Thyroid gland (tissue), 4 donors: Measurements from ENCODE around the gene KRT34. TPM values are rescaled to one million over a fixed set of nuclear protein-coding genes. Genes with fewer than 3 reads are reported as not detected.

Experiments used
- DNase-seq, 2 donors: peaks; one replicate each; pipeline ENCODE4 v3.0.0-alpha.2; 2019
- H3K27ac ChIP-seq, 3 donors: fragments of 200-600 bp; sonication (generic); 1 replicate in 2 of 3; 2 replicates in 1 of 3; pipeline ENCODE4 v1.5.1; 2016 to 2019; ENCODE audit warnings: mild to moderate bottlenecking in 1 of 3, moderate library complexity in 1 of 3
- H3K27me3 ChIP-seq: fragments of 200-600 bp; sonication (generic); one replicate; pipeline ENCODE4 v1.5.1; 2019
- H3K36me3 ChIP-seq, 2 donors: fragments of 200-600 bp; sonication (generic); one replicate each; pipeline ENCODE4 v1.5.1; 2016 to 2019
- H3K4me1 ChIP-seq, 2 donors: fragments of 200-600 bp; sonication (generic); one replicate each; pipeline ENCODE4 v1.5.1; 2017 to 2019
- H3K4me3 ChIP-seq, 3 donors: fragments of 200-600 bp; sonication (generic); replicated peaks in 1 of 3; 1 replicate in 2 of 3; 2 replicates in 1 of 3; pipeline ENCODE4 v1.5.1; 2016; ENCODE audit warnings: mild to moderate bottlenecking in 1 of 3
- H3K9me3 ChIP-seq: fragments of 200-600 bp; sonication (generic); one replicate; pipeline ENCODE4 v1.5.1; 2017
- POLR2A ChIP-seq, 2 donors: fragments of 450-650 bp; IDR thresholded peaks; one replicate each; pipeline ENCODE4 v1.6.1; 2017; ENCODE audit warnings: antibody characterized with exemption in 2 of 2, mild to moderate bottlenecking in 2 of 2, moderate library complexity in 1 of 2
- WGBS, 2 donors: methylation state at CpG; one replicate each; pipeline ENCODE4 v1.1.5; 2017; 5-methylcytosine and 5-hydroxymethylcytosine counted together
- intact Hi-C: fragments of 100-400 bp; cut with DNase I; formaldehyde crosslinking; loops from one replicate; pipeline ENCODE4 v1.15.1; 2023
- total RNA-seq, 4 donors: library from RNA; depleted of rRNA; stranded (reverse); fragments of >200 nt; gene quantifications; one replicate each; pipeline ENCODE4 v1.2.3, GENCODE V29; 2016
- TF ChIP-seq, protein P1 (sequence below), 6 experiments: fragments of 200-600 bp in 3 of 6; fragments of 450-650 bp in 3 of 6; sonication (generic) in 3 of 6; IDR thresholded peaks; one replicate each; pipeline ENCODE4 v1.5.1; 2016 to 2019; ENCODE audit warnings: antibody characterized with exemption in 6 of 6, mild to moderate bottlenecking in 2 of 6, inconsistent platforms in 1 of 6, moderate library complexity in 1 of 6

The KRT34 gene
- total RNA-seq, 4 donors from 2014 or later = not detected

DNA sequence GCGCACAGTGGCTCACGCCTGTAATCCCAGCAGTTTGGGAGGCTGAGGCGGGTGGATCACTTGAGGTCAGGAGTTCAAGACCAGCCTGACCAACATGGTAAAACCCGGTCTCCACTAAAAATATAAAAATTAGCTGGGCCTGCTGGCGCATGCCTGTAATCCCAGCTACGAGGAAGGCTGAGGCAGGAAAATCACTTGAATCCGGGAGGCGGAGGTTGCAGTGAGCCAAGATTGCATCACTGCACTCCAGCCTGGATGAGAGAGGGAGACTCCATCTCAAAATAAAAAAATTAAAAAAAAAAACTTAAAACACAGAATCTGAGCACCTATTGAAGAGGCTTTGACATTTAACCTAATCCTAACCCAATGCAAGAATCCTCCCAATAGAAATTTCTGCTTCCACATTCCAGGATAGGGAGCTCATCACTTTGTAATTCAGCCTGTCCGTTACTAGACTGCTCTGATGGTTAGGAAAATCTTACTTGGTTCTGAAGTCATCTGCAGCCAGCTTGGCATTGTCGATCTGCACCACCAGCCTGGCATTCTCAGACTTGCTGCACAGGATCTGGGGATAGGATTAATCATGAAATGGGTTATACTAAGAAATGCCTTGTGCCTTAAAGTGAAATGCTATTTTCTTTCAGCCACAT is 14.6 kb downstream of the KRT34 start:
- 88 to 92% methylated on average over 10 of the region's 10 CpGs for WGBS, 2 donors
- Histone ChIP-seq H3K4me3 (no peak overlapping the region), H3K27ac (no peak overlapping the region), H3K4me1 (no peaks in the 10 kb centered on the region), H3K36me3 (no peaks in the 10 kb centered on the region), H3K27me3 (no peaks in the 10 kb centered on the region), H3K9me3 (no peaks in the 10 kb centered on the region)
- TF ChIP-seq, protein P1, sequence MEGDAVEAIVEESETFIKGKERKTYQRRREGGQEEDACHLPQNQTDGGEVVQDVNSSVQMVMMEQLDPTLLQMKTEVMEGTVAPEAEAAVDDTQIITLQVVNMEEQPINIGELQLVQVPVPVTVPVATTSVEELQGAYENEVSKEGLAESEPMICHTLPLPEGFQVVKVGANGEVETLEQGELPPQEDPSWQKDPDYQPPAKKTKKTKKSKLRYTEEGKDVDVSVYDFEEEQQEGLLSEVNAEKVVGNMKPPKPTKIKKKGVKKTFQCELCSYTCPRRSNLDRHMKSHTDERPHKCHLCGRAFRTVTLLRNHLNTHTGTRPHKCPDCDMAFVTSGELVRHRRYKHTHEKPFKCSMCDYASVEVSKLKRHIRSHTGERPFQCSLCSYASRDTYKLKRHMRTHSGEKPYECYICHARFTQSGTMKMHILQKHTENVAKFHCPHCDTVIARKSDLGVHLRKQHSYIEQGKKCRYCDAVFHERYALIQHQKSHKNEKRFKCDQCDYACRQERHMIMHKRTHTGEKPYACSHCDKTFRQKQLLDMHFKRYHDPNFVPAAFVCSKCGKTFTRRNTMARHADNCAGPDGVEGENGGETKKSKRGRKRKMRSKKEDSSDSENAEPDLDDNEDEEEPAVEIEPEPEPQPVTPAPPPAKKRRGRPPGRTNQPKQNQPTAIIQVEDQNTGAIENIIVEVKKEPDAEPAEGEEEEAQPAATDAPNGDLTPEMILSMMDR (IDR thresholded peaks at IDR 0.05) = no peak
- no peak for TF ChIP-seq POLR2A (IDR thresholded peaks at IDR 0.05)
- DNase-seq = no peak
- intact Hi-C loops = no loop called here

DNA sequence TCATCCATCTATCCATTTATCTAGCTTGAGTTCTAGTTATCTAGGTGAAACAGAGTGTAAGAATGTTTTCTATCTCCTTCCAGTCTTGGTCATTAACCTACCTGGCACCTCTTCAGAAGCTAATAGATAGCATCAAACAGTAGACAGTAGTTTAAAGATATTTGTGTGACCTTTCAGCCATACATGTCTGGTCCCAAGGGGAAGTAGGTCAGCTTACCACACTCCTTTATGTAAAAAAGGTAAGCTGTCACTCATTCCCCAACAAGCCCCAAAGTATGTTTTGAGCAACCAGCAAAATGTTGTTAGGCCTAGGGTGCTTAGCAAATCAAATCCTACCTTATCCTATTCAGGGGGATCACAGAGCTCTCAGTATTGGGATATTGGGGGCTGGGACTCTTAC is 16.0 kb downstream of the KRT34 start:
- H3K9me3 ChIP-seq = no peaks in the 10 kb centered on the region
- no peaks in the 10 kb centered on the region for H3K36me3 ChIP-seq
- intact Hi-C loops = no loop called here
- no peaks in the 10 kb centered on the region for H3K4me1 ChIP-seq
- H3K27me3 ChIP-seq = no peaks in the 10 kb centered on the region
- no peak for TF ChIP-seq POLR2A (IDR thresholded peaks at IDR 0.05)
- TF ChIP-seq, protein P1 (IDR thresholded peaks at IDR 0.05) = no peak
- DNase-seq = no peak
- no peak overlapping the region for H3K4me3 ChIP-seq
- no peak overlapping the region for H3K27ac ChIP-seq

DNA sequence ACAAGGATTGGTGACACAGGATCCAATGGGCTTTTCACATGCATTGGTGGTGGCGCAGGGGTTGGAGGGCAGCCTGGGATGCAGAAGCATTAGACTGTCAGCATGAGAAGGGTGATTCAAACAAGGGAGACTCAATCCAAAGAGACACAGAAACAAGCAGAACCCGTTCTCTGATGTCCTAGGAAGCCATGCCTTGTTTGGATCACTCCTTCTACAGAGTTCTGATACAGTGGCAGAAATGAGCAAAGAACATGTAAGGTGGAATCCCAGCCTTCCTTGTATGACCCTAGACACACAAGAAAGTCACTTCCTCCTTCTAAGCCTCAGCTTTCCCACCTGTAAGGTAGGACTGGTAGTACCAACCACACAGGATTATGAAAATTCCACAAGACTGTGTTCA is 18.2 kb downstream of the KRT34 start:
- no peak for DNase-seq
- Histone ChIP-seq H3K27me3 (no peaks in the 10 kb centered on the region), H3K27ac (no peak overlapping the region), H3K36me3 (no peaks in the 10 kb centered on the region), H3K4me1 (no peaks in the 10 kb centered on the region), H3K4me3 (no peak overlapping the region), H3K9me3 (no peaks in the 10 kb centered on the region)
- intact Hi-C loops = no loop called here
- 85 to 86% methylated on average over 2 of the region's 2 CpGs for WGBS, 2 donors
- TF ChIP-seq POLR2A (IDR thresholded peaks at IDR 0.05) = no peak
- TF ChIP-seq, protein P1 (IDR thresholded peaks at IDR 0.05) = no peak

DNA sequence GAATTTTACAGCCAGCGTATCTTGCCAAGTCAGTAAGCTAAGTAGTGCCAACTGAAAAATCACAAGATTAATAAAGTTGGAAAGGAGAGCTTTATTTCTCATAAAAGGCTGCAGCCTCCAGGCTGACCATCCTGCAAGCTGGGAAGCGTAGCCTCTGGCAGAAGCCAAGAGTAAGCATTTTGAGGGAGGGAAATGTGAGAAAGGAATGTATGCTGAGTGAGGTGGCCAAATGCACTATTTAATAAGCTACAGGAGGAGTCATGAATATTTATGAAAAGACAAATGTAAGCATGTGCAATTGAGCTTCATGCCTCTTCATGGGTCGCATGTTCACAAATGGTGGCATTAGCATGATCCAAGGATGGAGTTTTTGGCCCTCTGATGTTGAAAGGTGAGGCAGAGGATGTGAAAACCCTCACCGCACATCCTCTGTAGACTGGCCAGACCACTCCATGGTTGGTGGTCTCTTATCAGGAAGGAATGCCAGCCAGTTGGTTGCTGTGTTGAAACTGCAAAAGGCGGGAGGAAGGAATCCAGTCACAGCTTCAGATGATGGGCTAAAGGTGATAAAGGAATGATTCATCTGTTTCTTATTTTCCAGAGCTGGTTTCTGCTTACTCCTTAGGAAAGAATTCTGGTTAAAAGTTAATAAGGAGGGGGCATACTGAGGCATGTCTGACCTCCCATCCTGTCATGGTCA is 21.7 kb downstream of the KRT34 start:
- H3K4me3 ChIP-seq = no peak overlapping the region
- DNase-seq = no peak
- H3K9me3 ChIP-seq = no peaks in the 10 kb centered on the region
- no peaks in the 10 kb centered on the region for H3K36me3 ChIP-seq
- 89 to 90% methylated on average over 5 of the region's 5 CpGs for WGBS, 2 donors
- intact Hi-C loops = no loop called here
- no peak overlapping the region for H3K27ac ChIP-seq
- no peaks in the 10 kb centered on the region for H3K27me3 ChIP-seq
- TF ChIP-seq POLR2A (IDR thresholded peaks at IDR 0.05) = no peak
- no peaks in the 10 kb centered on the region for H3K4me1 ChIP-seq

DNA sequence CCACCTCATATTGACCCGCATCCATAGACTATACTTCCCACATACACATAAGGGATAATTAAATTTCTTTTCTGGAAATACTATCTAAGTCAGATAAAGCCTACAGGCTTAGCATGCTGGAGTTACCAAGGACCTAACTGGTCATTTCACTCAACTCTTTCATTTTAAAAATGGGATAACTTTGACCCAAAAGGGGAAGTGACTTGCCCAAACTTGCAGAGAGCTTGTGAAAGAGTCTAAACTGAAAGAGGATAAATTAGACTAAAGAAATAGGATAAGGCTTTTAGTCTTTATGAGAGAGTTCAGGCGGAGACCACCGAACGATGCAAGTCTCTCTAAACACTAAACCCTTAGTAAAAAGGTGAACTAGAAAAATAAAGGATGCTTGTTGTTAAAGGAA is 27.6 kb downstream of the KRT34 start:
- Histone ChIP-seq H3K27ac (no peak overlapping the region), H3K27me3 (no peaks in the 10 kb centered on the region), H3K9me3 (no peaks in the 10 kb centered on the region), H3K4me3 (no peak overlapping the region), H3K36me3 (no peaks in the 10 kb centered on the region), H3K4me1 (no peaks in the 10 kb centered on the region)
- intact Hi-C loops = no loop called here
- no peak for DNase-seq
- TF ChIP-seq, protein P1 (IDR thresholded peaks at IDR 0.05) = no peak
- TF ChIP-seq POLR2A (IDR thresholded peaks at IDR 0.05) = no peak
- WGBS, 2 donors = 95 to 96% methylated on average over 4 of the region's 4 CpGs
